Transverse colon (tissue), 4 donors: ENCODE data around the gene SELE.

Source experiments
- CTCF ChIP-seq, 5 experiments: fragments of 200-600 bp in 3 of 5; fragments of 450-650 bp in 2 of 5; sonication (generic) in 3 of 5; IDR thresholded peaks; 1 replicate in 2 of 5; 2 replicates in 3 of 5; pipeline ENCODE4 v1.5.1; 2016 to 2017; ENCODE audit warnings: antibody characterized with exemption in 5 of 5, inconsistent platforms in 3 of 5, mild to moderate bottlenecking in 2 of 5, moderate library complexity in 1 of 5
- EP300 ChIP-seq: sonication (generic); formaldehyde crosslinking; IDR thresholded peaks from one replicate; pipeline ENCODE4 v1.6.1; 2017; ENCODE audit warnings: antibody characterized with exemption, low read depth
- POLR2A ChIP-seq: fragments of 450-650 bp; IDR thresholded peaks from one replicate; pipeline ENCODE4 v1.6.1; 2016; ENCODE audit warnings: antibody characterized with exemption, mild to moderate bottlenecking, moderate library complexity
- POLR2AphosphoS5 ChIP-seq, 3 donors: sonication (generic); formaldehyde crosslinking; IDR thresholded peaks; one replicate each; pipeline ENCODE4 v1.6.1; 2016; ENCODE audit warnings: antibody characterized with exemption in 3 of 3

DNA sequence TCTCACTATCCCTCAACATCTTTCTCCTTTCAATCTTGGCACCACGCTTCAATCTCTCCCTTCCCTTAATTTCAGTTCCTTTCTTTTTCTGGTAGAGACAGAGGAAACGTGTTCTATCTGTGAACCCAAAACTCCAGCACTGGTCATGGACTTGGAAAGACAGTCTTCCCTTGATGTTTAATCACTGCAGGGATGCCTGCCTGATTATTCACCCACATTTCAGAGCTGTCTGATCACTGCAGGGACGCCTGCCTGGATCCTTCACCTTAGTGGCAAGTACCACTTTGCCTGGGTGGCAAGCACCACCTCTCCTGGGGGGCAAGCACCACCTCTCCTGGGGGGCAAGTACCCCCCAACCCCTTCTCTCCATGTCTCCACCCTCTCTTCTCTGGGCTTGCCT lies 50.2 kb downstream of the SELE start:
- TF ChIP-seq CTCF (IDR thresholded peaks at IDR 0.05) (no peak), POLR2A (no peak), POLR2AphosphoS5 (IDR thresholded peaks at IDR 0.05) (no peak), EP300 (no peak)
